Lower leg skin (tissue), 3 donors: ENCODE data around the gene SNRNP27.

Experiments
- POLR2A ChIP-seq, 2 donors: fragments of 450-650 bp; IDR thresholded peaks; one replicate each; pipeline ENCODE4 v1.6.1; 2016 to 2017; ENCODE audit warnings: antibody characterized with exemption in 2 of 2, mild to moderate bottlenecking in 1 of 2, moderate library complexity in 1 of 2
- TF ChIP-seq, protein P1 (sequence below), 3 donors: fragments of 450-650 bp; IDR thresholded peaks; one replicate each; pipeline ENCODE4 v1.5.1; 2016; ENCODE audit warnings: antibody characterized with exemption in 3 of 3, mild to moderate bottlenecking in 3 of 3, moderate library complexity in 2 of 3

DNA sequence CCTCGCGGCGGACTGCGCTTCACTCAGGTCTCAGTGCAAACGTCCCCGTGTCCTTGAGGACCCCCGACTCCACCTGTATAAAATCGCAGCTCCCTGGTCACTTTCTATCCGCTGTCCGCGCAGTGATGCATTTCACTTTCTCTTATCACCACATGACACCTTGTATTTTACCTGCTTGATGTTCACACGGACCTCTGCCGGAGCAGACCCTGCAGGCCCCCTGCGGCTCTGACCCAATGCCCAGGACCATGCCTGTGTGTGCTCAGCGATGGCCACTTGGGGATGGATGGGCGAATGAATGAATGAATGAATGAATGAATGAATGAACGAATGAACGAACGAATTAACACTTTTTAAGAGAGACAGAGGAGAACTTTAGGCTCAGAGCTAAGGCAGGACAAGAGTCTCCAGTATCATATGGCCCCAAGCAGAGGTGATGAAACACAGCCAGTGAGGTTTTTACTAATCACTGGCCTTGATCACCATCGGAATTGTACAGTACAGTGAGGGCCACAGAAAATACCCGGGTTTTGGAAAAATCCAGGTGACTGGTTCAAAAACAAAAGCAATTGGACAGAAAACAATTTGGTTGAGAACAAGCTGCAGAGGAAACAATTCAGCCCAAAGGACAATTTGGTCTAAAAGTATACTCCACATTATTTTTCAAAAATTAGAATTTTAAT lies 55.3 kb downstream of the SNRNP27 start:
- no peak for TF ChIP-seq POLR2A (IDR thresholded peaks at IDR 0.05)
- TF ChIP-seq, protein P1, sequence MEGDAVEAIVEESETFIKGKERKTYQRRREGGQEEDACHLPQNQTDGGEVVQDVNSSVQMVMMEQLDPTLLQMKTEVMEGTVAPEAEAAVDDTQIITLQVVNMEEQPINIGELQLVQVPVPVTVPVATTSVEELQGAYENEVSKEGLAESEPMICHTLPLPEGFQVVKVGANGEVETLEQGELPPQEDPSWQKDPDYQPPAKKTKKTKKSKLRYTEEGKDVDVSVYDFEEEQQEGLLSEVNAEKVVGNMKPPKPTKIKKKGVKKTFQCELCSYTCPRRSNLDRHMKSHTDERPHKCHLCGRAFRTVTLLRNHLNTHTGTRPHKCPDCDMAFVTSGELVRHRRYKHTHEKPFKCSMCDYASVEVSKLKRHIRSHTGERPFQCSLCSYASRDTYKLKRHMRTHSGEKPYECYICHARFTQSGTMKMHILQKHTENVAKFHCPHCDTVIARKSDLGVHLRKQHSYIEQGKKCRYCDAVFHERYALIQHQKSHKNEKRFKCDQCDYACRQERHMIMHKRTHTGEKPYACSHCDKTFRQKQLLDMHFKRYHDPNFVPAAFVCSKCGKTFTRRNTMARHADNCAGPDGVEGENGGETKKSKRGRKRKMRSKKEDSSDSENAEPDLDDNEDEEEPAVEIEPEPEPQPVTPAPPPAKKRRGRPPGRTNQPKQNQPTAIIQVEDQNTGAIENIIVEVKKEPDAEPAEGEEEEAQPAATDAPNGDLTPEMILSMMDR (IDR thresholded peaks at IDR 0.05), result no peak
